K562 (cell line): ENCODE data around the gene TRDMT1. TPM values are rescaled to one million over a fixed set of nuclear protein-coding genes. Genes with fewer than 3 reads are reported as not detected.

Source experiments
- DACH1 ChIP-seq: fragments of 450-650 bp; IDR thresholded peaks from 2 replicates; pipeline ENCODE4 v1.6.1; 2018; ENCODE audit not compliant: partially characterized antibody
- DDX20 ChIP-seq: fragments of 450-650 bp; IDR thresholded peaks from 2 replicates; pipeline ENCODE4 v1.6.1; 2016; ENCODE audit warnings: missing genetic modification characterization, low read depth, mild to moderate bottlenecking, missing compliant biosample characterization, moderate library complexity
- IFI16 ChIP-seq: fragments of 250-450 bp; sonication (Bioruptor Pico); IDR thresholded peaks from 2 replicates; pipeline ENCODE4 v2.1.2; 2022; ENCODE audit warnings: mild to moderate bottlenecking, inconsistent platforms
- MCM7 ChIP-seq, 2 experiments: fragments of 450-650 bp; IDR thresholded peaks; 2 replicates each; pipeline ENCODE4 v1.6.1; 2016 to 2018
- NUFIP1 ChIP-seq: fragments of 450-650 bp; IDR thresholded peaks from 2 replicates; pipeline ENCODE4 v1.6.1; 2018; ENCODE audit not compliant: partially characterized antibody
- POLR2A ChIP-seq: fragments of 450-650 bp; conservative IDR thresholded peaks from 2 replicates; pipeline ENCODE4 v1.6.1; 2016
- TOE1 ChIP-seq, 2 experiments: fragments of 450-650 bp in 1 of 2; sonication (generic) in 1 of 2; formaldehyde crosslinking in 1 of 2; IDR thresholded peaks; 2 replicates each; pipeline versions ENCODE4 v1.7.1 to v1.8.0; 2016 to 2022; ENCODE audit warnings: borderline replicate concordance in 2 of 2, mild to moderate bottlenecking in 2 of 2, antibody characterized with exemption in 1 of 2, inconsistent platforms in 1 of 2, low read depth in 1 of 2, missing genetic modification reagents in 1 of 2, moderate library complexity in 1 of 2
- YBX1 ChIP-seq: fragments of 450-650 bp; IDR thresholded peaks from 2 replicates; pipeline ENCODE4 v1.7.1; 2016; ENCODE audit warnings: mild to moderate bottlenecking
- ZBED1 ChIP-seq: IDR thresholded peaks from 2 replicates; pipeline ENCODE4 v1.6.1; 2014
- ZBTB7A ChIP-seq: IDR thresholded peaks from 2 replicates; pipeline ENCODE4 v1.6.1; 2011; ENCODE audit warnings: low read depth, mild to moderate bottlenecking, low read length, moderate library complexity, borderline replicate concordance; ENCODE audit not compliant: control insufficient read depth
- ZNF134 ChIP-seq: fragments of 250-450 bp; sonication (Bioruptor Pico); conservative IDR thresholded peaks from 2 replicates; pipeline ENCODE4 v1.4.0; 2020
- ZNF584 ChIP-seq: fragments of 200-800 bp; sonication (Bioruptor generic); IDR thresholded peaks from 2 replicates; pipeline ENCODE4 v1.6.1; 2016; ENCODE audit warnings: low read depth, mild to moderate bottlenecking, missing genetic modification characterization, missing compliant biosample characterization
- polyA plus RNA-seq, 8 experiments: library from polyadenylated mRNA; depleted of rRNA in 4 of 8; stranded (reverse) in 5 of 8; unstranded in 3 of 8; fragments of >200 nt; fragmentation: Nextera tagmentation in 2 of 8; fragmentation: Illumina TruSeq in 1 of 8; extraction: Ambion mirVana in 2 of 8; extraction: Trizol in 1 of 8; gene quantifications; 2 replicates each; pipeline versions ENCODE4 v1.2.1 to v1.2.3, GENCODE V29; 2011 to 2014; ENCODE audit warnings: inconsistent platforms in 1 of 8, missing spikeins in 1 of 8
- total RNA-seq, 7 experiments: library from RNA; depleted of rRNA in 6 of 7; stranded (reverse); fragments of >200 nt in 6 of 7; fragmentation: Illumina TruSeq in 2 of 7; extraction: Trizol in 2 of 7; gene quantifications; 2 replicates each; pipeline versions ENCODE4 v1.2.1 to v1.2.3, GENCODE V29; 2011 to 2021; ENCODE audit warnings: low replicate concordance in 1 of 7
- TF ChIP-seq, protein P1 (sequence below): fragments of 450-650 bp; formaldehyde crosslinking; conservative IDR thresholded peaks from 2 replicates; pipeline ENCODE4 v1.4.0; 2022; ENCODE audit warnings: mild to moderate bottlenecking, missing genetic modification characterization
- TF ChIP-seq, protein P2 (sequence below), 2 experiments: fragments of 450-650 bp in 1 of 2; sonication (generic) in 1 of 2; formaldehyde crosslinking; conservative IDR thresholded peaks; 2 replicates each; pipeline versions ENCODE4 v1.4.0 to v1.8.1; 2020 to 2022; ENCODE audit warnings: mild to moderate bottlenecking in 1 of 2, missing genetic modification reagents in 1 of 2
- TF ChIP-seq, protein P3 (sequence below), 2 experiments: IDR thresholded peaks in 1 of 2; conservative IDR thresholded peaks in 1 of 2; 2 replicates each; pipeline ENCODE4 v1.6.1; 2016; ENCODE audit warnings: low read depth in 2 of 2, mild to moderate bottlenecking in 1 of 2, missing compliant biosample characterization in 1 of 2, missing genetic modification characterization in 1 of 2, moderate library complexity in 1 of 2
- TF ChIP-seq, protein P4 (sequence below): sonication (generic); formaldehyde crosslinking; IDR thresholded peaks from 2 replicates; pipeline ENCODE4 v1.8.0; 2022; ENCODE audit warnings: mild to moderate bottlenecking, missing genetic modification reagents, borderline replicate concordance
- TF ChIP-seq, protein P5 (sequence below): sonication (generic); formaldehyde crosslinking; IDR thresholded peaks from 2 replicates; pipeline ENCODE4 v1.8.0; 2022; ENCODE audit warnings: mild to moderate bottlenecking, missing genetic modification reagents

Gene TRDMT1
- total and polyA plus RNA-seq, 9 of the 15 experiments (the other 6 are each of a cell fraction or from before 2014, with no cell fraction given), result 5.4 to 12.6 (median 9.3) TPM

DNA sequence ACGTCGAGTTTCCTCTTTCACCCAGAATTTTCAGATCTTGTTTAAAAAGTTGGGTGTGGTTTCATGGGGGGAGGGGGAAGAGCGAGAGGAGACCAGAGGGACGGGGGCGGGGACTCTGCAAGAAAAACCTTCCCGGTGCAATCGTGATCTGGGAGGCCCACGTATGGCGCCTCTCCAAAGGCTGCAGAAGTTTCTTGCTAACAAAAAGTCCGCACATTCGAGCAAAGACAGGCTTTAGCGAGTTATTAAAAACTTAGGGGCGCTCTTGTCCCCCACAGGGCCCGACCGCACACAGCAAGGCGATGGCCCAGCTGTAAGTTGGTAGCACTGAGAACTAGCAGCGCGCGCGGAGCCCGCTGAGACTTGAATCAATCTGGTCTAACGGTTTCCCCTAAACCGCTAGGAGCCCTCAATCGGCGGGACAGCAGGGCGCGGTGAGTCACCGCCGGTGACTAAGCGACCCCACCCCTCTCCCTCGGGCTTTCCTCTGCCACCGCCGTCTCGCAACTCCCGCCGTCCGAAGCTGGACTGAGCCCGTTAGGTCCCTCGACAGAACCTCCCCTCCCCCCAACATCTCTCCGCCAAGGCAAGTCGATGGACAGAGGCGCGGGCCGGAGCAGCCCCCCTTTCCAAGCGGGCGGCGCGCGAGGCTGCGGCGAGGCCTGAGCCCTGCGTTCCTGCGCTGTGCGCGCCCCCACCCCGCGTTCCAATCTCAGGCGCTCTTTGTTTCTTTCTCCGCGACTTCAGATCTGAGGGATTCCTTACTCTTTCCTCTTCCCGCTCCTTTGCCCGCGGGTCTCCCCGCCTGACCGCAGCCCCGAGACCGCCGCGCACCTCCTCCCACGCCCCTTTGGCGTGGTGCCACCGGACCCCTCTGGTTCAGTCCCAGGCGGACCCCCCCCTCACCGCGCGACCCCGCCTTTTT, 26.9 kb upstream of the TRDMT1 start, which contains the start of gene VIM (continued):
- TF ChIP-seq, protein P1, sequence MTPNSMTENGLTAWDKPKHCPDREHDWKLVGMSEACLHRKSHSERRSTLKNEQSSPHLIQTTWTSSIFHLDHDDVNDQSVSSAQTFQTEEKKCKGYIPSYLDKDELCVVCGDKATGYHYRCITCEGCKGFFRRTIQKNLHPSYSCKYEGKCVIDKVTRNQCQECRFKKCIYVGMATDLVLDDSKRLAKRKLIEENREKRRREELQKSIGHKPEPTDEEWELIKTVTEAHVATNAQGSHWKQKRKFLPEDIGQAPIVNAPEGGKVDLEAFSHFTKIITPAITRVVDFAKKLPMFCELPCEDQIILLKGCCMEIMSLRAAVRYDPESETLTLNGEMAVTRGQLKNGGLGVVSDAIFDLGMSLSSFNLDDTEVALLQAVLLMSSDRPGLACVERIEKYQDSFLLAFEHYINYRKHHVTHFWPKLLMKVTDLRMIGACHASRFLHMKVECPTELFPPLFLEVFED (CRISPR knock-in tag), result no peak
- TF ChIP-seq DDX20 (no peak), NUFIP1 (no peak), DACH1 (peak; percentile 20), MCM7 (IDR thresholded peaks at IDR 0.05) (no peak), ZNF134 (CRISPR knock-in tag) (no peak), ZBED1 (peak; percentile 44; the same call in 1 of the 2 replicates), IFI16 (CRISPR knock-in tag) (no peak), YBX1 (no peak), ZBTB7A (peak; percentile 35; the same call in 1 of the 2 replicates), TOE1 (IDR thresholded peaks at IDR 0.05; ENCODE audit: borderline replicate concordance) (peak; percentile 69; the same call in 1 of the 2 replicates), TOE1 (CRISPR knock-in tag; IDR thresholded peaks at IDR 0.05; ENCODE audit: borderline replicate concordance, low read depth) (no peak), POLR2A (peak; percentile 66), ZNF584 (CRISPR knock-in tag) (no peak)
- TF ChIP-seq, protein P2, sequence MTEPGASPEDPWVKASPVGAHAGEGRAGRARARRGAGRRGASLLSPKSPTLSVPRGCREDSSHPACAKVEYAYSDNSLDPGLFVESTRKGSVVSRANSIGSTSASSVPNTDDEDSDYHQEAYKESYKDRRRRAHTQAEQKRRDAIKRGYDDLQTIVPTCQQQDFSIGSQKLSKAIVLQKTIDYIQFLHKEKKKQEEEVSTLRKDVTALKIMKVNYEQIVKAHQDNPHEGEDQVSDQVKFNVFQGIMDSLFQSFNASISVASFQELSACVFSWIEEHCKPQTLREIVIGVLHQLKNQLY (CRISPR knock-in tag; conservative IDR thresholded peaks at IDR 0.05), result no peak
- TF ChIP-seq, protein P3, sequence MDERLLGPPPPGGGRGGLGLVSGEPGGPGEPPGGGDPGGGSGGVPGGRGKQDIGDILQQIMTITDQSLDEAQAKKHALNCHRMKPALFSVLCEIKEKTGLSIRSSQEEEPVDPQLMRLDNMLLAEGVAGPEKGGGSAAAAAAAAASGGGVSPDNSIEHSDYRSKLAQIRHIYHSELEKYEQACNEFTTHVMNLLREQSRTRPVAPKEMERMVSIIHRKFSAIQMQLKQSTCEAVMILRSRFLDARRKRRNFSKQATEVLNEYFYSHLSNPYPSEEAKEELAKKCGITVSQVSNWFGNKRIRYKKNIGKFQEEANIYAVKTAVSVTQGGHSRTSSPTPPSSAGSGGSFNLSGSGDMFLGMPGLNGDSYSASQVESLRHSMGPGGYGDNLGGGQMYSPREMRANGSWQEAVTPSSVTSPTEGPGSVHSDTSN (CRISPR knock-in tag; IDR thresholded peaks at IDR 0.05; ENCODE audit: low read depth), result no peak
- TF ChIP-seq, protein P3 (tag; conservative IDR thresholded peaks at IDR 0.05; ENCODE audit: low read depth), result no peak
- TF ChIP-seq, protein P4, sequence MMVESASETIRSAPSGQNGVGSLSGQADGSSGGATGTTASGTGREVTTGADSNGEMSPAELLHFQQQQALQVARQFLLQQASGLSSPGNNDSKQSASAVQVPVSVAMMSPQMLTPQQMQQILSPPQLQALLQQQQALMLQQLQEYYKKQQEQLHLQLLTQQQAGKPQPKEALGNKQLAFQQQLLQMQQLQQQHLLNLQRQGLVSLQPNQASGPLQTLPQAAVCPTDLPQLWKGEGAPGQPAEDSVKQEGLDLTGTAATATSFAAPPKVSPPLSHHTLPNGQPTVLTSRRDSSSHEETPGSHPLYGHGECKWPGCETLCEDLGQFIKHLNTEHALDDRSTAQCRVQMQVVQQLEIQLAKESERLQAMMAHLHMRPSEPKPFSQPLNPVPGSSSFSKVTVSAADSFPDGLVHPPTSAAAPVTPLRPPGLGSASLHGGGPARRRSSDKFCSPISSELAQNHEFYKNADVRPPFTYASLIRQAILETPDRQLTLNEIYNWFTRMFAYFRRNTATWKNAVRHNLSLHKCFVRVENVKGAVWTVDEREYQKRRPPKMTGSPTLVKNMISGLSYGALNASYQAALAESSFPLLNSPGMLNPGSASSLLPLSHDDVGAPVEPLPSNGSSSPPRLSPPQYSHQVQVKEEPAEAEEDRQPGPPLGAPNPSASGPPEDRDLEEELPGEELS, result no peak
- TF ChIP-seq, protein P5, sequence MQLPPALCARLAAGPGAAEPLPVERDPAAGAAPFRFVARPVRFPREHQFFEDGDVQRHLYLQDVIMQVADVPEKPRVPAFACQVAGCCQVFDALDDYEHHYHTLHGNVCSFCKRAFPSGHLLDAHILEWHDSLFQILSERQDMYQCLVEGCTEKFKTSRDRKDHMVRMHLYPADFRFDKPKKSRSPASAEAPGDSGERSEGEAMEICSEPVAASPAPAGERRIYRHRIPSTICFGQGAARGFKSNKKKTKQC (CRISPR knock-in tag), result 0 out of 2 replicates have a peak, but pooled peaks have one; percentile 68
